ENCODE measurements around the gene MBD6. TPM values are rescaled to one million over a fixed set of nuclear protein-coding genes. Genes with fewer than 3 reads are reported as not detected.
"Not testable (repeated sequence)": the region's sequence is repeated elsewhere in the genome, so short reads cannot be mapped to it uniquely, and the experiment has no call there.

The MBD6 gene
- total and polyA plus RNA-seq, 7 donors, result 13.5 to 52.8 (median 16.2) TPM

DNA sequence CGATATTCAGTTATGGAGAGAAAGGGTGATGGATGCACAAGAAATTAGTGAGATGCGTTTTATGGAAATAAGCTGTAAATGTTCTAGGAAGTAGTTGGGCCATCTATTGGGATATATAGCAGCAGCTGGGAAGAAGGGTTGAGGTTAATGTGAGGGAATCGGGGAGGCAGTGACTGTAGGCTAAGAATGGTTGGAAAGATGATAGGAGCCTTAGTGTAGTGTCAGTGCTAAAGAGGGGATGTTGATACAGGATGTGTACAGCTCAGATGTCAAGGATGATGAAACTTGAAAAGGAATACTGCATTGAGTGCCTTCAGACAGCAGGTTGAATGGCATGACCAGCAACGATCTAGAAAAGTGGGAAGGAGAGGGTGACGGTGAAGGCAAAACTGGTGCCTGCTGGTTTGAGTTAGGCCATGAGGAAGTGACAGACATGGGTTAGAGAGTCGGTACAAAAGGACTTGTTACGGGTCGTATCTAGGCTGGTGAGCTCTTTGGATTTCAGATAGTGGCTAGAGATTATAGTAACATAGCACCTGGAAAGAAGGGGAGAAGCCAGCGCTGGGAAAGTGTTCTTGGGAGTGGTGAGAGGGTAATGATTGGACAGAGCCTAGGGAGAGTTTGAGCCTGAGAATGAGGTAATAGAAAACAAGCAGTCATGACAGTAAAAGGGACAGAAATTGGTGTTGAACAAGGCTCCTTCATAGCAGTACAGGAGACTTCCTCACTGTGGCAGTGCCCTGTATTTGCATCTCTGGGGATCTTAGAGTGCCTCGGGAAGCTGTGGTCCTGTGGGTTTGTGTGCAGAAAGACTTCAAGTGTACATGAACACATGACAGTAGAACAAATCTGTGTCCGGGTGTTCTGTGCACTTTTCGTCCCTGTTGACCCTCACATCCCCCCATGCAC, 25.1 kb upstream of the MBD6 start:
- Histone ChIP-seq H3K27me3 (no peaks in the 10 kb centered on the region), H3K9me3 (no peaks in the 10 kb centered on the region), H3K4me1 (no peaks in the 10 kb centered on the region), H3K4me3 (no peak overlapping the region), H3K36me3 (peaks cover 24 to 85% (median 34%) of the 10 kb centered on the region in 4 donors), H3K27ac (no peak overlapping the region)
- WGBS, 2 donors, result 92 to 93% methylated on average over 12 of the region's 12 CpGs
- no peak for DNase-seq
- intact Hi-C loops (cut with DNase I), result no loop called here
- TF ChIP-seq, protein P1, sequence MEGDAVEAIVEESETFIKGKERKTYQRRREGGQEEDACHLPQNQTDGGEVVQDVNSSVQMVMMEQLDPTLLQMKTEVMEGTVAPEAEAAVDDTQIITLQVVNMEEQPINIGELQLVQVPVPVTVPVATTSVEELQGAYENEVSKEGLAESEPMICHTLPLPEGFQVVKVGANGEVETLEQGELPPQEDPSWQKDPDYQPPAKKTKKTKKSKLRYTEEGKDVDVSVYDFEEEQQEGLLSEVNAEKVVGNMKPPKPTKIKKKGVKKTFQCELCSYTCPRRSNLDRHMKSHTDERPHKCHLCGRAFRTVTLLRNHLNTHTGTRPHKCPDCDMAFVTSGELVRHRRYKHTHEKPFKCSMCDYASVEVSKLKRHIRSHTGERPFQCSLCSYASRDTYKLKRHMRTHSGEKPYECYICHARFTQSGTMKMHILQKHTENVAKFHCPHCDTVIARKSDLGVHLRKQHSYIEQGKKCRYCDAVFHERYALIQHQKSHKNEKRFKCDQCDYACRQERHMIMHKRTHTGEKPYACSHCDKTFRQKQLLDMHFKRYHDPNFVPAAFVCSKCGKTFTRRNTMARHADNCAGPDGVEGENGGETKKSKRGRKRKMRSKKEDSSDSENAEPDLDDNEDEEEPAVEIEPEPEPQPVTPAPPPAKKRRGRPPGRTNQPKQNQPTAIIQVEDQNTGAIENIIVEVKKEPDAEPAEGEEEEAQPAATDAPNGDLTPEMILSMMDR (IDR thresholded peaks at IDR 0.05), result no peak
- TF ChIP-seq POLR2A (IDR thresholded peaks at IDR 0.05) (no peak), POLR2AphosphoS5 (IDR thresholded peaks at IDR 0.05) (no peak), EP300 (IDR thresholded peaks at IDR 0.05) (no peak)

DNA sequence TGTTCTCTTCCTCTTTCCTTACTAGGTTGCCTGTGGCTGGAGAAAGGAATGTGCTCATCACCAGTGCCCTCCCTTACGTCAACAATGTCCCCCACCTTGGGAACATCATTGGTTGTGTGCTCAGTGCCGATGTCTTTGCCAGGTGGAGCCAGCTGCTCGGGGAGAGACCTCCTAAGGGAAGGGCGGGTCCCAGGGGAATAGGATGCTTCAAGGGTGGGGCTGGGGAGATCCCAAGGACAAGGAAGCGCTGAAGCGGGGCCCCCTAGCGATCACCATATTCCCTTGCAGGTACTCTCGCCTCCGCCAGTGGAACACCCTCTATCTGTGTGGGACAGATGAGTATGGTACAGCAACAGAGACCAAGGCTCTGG, 24.5 kb upstream of the MBD6 start:
- TF ChIP-seq, protein P1 (IDR thresholded peaks at IDR 0.05), result no peak
- TF ChIP-seq POLR2A (IDR thresholded peaks at IDR 0.05) (no peak), EP300 (IDR thresholded peaks at IDR 0.05) (no peak), POLR2AphosphoS5 (IDR thresholded peaks at IDR 0.05) (no peak)
- 88 to 91% methylated on average over 9 of the region's 9 CpGs for WGBS, 2 donors
- no peaks in the 10 kb centered on the region for H3K9me3 ChIP-seq
- H3K36me3 ChIP-seq, result peaks cover 24 to 85% (median 34%) of the 10 kb centered on the region in 4 donors
- no peak overlapping the region for H3K27ac ChIP-seq
- no peak overlapping the region for H3K4me3 ChIP-seq
- intact Hi-C loops (cut with DNase I), result no loop called here
- H3K4me1 ChIP-seq, result no peaks in the 10 kb centered on the region
- H3K27me3 ChIP-seq, result no peaks in the 10 kb centered on the region
- no peak for DNase-seq

DNA sequence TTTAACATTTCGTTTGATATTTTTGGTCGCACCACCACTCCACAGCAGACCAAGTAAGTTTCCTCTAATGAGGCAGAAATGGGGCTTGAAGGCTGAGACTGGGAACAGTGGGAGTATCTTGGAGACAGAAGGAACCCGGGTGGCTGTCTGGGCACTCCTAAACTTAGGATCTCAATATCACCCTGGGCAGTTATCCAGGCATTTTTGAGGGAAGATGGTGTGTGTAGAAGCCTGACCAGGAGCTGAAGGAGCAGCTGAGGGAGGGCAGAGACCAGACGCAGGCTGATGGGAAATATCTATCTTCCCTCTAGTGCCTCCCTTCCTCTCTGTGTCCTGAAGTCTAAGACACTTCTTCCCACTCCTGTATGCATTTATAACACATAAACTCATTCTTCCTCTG, 24.1 kb upstream of the MBD6 start:
- no peak overlapping the region for H3K4me3 ChIP-seq
- H3K27me3 ChIP-seq, result no peaks in the 10 kb centered on the region
- H3K27ac ChIP-seq, result no peak overlapping the region
- TF ChIP-seq EP300 (IDR thresholded peaks at IDR 0.05) (no peak), POLR2A (IDR thresholded peaks at IDR 0.05) (no peak), POLR2AphosphoS5 (IDR thresholded peaks at IDR 0.05) (no peak)
- TF ChIP-seq, protein P1 (IDR thresholded peaks at IDR 0.05), result no peak
- intact Hi-C loops (cut with DNase I), result no loop called here
- peaks cover 24 to 90% (median 34%) of the 10 kb centered on the region in 4 donors for H3K36me3 ChIP-seq
- DNase-seq, result no peak
- no peaks in the 10 kb centered on the region for H3K9me3 ChIP-seq
- 94 to 96% methylated on average over 4 of the region's 4 CpGs for WGBS, 2 donors
- H3K4me1 ChIP-seq, result no peaks in the 10 kb centered on the region

DNA sequence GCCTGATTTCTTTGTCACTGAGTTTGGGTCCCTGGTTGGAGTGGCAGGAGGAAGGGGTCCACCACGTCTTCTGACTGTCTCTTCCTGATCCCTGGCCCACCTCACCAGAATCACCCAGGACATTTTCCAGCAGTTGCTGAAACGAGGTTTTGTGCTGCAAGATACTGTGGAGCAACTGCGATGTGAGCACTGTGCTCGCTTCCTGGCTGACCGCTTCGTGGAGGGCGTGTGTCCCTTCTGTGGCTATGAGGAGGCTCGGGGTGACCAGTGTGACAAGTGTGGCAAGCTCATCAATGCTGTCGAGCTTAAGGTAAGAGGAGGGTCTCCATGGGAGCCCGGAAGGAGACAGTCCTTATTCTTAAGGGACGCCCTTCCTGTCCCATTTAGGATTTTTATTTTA, 22.4 kb upstream of the MBD6 start:
- peaks cover 24 to 97% (median 47%) of the 10 kb centered on the region in 4 donors for H3K36me3 ChIP-seq

DNA sequence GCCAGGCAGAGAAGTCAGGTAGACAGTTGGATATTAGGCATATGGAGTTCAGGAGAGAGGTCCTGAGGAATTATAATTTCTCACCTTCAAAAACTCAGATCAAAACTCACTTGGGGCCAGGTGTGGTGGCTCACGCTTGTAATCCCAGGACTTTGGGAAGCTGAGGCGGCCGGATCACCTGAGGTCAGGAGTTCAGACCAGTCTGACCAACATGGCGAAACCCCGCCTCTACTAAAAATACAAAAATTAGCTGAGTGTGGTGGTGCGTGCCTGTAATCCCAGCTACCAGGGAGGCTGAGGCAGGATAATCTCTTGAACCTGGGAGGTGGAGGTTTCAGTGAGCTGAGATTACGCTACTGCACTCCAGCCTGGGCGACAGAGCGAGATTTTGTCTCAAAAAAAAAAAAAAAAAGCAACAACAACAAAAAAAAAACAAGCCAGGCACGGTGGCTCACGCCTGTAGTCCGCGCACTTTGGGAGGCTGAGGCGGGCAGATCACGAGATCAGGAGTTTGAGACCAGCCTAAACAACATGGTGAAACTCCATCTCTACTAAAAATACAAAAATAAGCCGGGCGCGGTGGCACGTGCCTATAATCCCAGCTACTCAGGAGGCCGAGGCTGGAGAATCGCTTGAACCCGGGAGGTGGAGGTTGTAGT, 20.2 kb upstream of the MBD6 start:
- H3K4me3 ChIP-seq; H3K27ac ChIP-seq; intact Hi-C loops (cut with DNase I); H3K4me1 ChIP-seq; DNase-seq; H3K27me3 ChIP-seq; H3K9me3 ChIP-seq: not testable (repeated sequence)
- WGBS, 2 donors, result 97 to 98% methylated on average over 22 of the region's 22 CpGs
- H3K36me3 ChIP-seq, result peaks cover 24 to 90% (median 57%) of the 10 kb centered on the region in 4 donors

More for the DNA sequence above, 22.4 kb upstream of the MBD6 start:
- H3K27ac ChIP-seq, result no peak overlapping the region
- no peak for TF ChIP-seq POLR2A (IDR thresholded peaks at IDR 0.05)
- TF ChIP-seq EP300 (IDR thresholded peaks at IDR 0.05), result no peak
- TF ChIP-seq POLR2AphosphoS5 (IDR thresholded peaks at IDR 0.05), result no peak
- no peaks in the 10 kb centered on the region for H3K4me1 ChIP-seq
- no peak for DNase-seq
- no peaks in the 10 kb centered on the region for H3K27me3 ChIP-seq
- intact Hi-C loops (cut with DNase I), result no loop called here
- no peaks in the 10 kb centered on the region for H3K9me3 ChIP-seq
- WGBS, 2 donors, result 95 to 98% methylated on average over 11 of the region's 11 CpGs
- H3K4me3 ChIP-seq, result no peak overlapping the region

DNA sequence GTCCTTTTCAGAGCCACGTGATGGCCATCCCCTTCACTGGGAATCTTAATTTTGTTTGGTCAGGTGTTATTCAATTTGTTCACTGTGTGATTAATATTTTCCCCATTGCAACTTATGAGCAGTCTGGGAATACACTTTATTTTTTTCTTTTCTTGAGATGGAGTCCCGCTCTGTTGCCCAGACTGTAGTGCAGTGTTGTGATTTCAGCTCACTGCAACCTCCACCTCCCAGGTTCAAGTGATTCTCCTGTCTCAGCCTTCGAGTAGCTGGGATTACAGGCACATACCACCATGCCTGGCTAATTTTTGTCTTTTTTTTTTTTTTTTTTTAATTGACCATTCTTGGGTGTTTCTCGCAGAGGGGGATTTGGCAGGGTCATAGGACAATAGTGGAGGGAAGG, 16.1 kb upstream of the MBD6 start:
- peaks cover 5 to 79% (median 36%) of the 10 kb centered on the region in 4 donors for H3K36me3 ChIP-seq
- intact Hi-C loops (cut with DNase I); H3K9me3 ChIP-seq; H3K27me3 ChIP-seq; H3K4me3 ChIP-seq; H3K27ac ChIP-seq; H3K4me1 ChIP-seq; DNase-seq: not testable (repeated sequence)
- WGBS, 2 donors, result 95 to 98% methylated on average over 4 of the region's 4 CpGs

DNA sequence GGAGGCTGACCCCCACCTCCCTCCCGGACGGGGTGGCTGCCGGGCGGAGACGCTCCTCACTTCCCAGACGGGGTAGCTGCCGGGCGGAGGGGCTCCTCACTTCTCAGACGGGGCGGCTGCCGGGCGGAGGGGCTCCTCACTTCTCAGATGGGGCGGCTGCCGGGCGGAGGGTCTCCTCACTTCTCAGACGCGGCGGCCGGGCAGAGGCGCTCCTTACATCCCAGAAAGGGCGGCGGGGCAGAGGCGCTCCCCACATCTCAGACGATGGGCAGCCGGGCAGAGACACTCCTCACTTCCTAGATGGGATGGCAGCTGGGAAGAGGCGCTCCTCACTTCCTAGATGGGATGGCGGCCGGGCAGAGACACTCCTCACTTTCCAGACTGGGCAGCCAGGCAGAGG, 14.8 kb upstream of the MBD6 start:
- H3K27ac ChIP-seq; H3K4me3 ChIP-seq; intact Hi-C loops (cut with DNase I); H3K4me1 ChIP-seq; H3K27me3 ChIP-seq; H3K9me3 ChIP-seq; DNase-seq: not testable (repeated sequence)
- WGBS, 2 donors, result 96 to 98% methylated on average over 22 to 24 of the region's 28 CpGs
- peaks cover 16 to 80% (median 45%) of the 10 kb centered on the region in 4 donors for H3K36me3 ChIP-seq
